ENCODE measurements around the gene AIFM3. TPM values are rescaled to one million over a fixed set of nuclear protein-coding genes. Genes with fewer than 3 reads are reported as not detected.

Gene AIFM3
- total RNA-seq, 1 donor from 2014 or later: 8.3 TPM

DNA sequence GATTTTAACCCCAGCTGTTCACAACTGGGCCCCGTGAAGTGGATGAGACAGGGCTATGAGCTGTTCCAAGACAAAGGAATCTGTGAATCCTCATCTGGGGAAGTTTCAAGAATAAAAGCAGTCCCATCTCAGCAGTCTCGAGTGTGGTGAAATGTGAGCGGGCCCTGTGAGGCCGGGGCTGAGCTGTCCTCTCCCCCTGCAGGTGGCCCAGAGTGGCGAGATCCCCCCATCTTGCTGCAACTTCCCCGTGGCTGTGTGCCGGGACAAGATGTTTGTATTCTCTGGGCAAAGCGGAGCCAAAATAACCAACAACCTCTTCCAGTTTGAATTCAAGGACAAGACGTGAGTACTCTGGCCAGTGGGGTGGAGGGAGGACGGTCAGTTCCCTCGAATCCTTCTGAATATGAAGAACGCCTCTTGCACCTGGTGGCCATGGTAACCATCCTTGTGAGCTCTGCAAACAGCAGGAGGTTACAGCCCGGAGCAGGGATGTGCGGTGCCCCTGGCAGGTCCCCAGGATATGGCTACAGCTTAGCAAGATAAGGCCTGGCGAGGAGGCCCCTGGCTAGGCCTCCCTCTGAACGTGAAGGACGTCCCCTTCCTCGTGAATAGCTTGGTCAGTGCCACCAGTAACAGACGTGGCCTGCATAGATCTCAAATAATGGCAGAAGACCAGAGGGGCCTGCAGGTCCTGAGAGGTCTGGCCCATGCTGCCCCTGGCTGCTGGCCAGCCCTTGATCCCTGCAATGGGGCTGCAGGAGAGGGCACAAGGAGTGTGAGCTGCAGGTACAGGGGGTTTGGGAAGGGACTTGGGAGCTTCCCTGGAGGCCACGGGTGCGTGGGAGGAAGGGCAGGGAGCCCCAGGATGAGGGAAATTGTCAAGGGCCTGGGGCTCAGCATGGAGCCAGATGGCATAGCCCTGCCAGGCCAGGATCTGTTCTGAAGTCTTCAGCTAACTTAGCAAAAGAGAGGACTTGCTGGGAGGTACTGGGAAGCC, 23.4 kb downstream of the AIFM3 start:
- DNase-seq (ENCODE audit: low spot score): no peak

DNA sequence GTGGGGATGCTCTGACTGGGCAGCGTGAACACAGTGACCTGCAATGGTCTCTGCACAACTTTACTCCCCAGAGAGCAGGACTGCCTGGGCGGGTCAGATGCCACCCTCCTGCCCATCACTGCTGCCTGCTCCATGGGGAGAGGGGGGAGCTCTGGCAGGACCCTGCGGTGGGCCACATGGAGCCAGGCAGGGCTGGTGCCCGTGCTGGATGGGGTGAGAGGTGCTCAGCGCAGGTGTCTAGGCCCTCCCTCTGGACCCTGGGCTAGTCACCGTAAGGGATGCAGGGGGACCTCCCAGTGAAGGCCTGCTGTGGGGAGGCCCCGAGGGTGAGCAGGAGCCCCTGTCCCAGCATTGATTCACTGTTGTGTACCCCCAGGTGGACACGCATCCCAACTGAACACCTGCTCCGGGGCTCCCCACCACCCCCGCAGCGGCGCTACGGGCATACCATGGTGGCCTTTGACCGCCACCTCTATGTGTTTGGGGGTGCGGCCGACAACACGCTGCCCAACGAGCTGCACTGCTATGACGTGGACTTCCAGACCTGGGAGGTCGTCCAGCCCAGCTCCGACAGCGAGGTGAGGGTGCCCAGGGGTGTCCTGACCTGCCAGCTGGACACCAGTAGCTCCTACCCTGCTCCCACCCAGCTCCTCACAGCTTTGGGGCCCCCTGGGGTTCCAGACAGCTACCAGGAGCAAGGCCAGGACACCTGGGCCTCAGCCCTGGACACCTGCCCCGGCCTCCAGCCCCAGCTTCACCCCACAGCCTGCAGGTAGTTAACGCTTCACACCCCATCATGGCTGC, 24.4 kb downstream of the AIFM3 start:
- DNase-seq (ENCODE audit: low spot score): no peak

DNA sequence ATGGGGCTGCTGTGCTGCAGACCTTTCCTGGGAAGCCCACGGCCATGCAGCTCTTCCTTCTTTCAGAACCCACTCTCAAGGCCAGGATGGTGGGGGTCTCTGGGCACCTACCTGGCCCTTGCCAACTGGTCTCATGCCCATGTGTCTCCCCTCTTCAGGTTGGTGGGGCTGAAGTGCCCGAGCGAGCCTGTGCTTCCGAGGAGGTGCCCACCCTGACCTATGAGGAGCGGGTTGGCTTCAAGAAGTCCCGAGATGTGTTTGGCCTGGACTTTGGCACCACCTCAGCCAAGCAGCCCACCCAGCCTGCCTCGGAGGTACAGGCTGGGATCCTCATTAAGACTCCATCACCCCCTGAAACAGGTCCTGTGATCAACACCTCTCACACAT, 25.0 kb downstream of the AIFM3 start:
- no peak for DNase-seq (ENCODE audit: low spot score)

DNA sequence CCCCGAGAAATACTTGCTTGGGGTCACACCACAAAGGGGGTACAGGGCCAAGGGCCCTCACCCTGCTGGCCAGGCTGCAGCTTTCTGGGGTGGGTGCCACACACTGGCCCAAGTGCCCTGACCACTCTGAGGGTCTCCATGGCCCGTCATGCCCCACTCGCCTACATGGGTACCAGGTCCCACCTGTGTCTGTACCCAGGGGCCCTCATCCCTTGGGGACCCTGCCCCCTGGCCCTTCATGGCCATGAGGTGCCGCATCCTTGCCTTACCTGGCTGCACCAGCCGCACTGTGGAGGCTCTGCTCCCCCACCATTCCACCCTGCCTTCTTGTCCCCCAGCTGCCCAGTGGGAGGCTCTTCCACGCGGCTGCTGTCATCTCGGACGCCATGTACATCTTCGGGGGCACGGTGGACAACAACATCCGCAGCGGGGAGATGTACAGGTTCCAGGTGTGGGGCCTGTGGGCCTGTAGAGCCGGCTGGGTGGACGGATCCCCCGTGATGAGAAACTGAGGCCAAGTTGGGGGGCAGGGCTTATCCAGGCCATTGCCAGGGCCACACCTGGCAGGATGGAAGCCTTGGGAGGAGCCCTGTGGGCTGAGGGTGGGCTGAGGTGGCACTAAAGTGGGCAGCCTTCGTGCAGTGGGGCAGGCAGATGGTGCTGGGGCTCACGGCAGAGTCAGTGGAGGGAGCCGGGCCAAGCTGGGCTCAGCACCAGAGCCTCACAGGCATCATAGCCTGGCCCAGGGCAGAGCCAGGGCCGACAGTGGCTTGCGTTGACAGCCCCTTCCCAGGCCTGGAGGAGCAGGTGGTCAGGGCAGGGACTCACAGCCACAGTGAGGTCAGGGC, 25.6 kb downstream of the AIFM3 start:
- DNase-seq (ENCODE audit: low spot score): no peak

DNA sequence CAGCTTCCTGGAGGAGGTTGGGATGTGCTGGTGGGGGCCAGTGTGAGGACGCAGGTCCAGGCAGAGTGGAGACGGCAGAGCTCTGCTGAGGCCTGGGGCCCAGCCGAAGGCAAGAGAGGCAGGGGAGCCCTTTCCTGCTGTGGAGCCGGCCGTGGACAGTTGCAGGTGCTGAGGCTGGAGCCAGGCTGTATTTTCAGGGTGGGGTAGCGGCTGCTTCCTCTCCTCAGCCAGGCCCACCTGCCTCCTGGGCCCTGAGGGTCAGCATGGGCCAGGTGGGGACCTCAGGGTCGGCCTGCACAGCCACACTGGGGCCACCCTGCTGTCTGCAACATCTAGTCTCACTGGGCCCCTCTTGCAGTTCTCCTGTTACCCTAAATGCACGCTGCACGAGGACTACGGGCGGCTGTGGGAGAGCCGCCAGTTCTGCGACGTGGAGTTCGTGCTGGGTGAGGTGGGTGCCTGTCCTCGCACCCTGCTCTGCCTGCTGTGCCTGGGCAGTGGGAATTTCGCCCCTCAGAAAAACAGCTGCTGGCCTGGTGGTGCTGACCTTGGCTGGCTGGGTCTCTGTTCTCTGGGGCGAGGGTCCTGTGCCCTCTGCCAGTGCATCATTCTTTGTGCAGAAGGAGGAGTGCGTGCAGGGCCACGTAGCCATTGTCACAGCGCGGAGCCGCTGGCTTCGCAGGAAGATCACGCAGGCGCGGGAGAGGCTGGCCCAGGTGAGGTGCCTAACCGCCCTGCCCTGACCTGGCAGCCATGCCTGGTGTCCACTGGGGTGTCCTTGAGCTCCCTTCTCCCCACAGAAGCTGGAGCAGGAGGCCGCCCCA, 26.5 kb downstream of the AIFM3 start:
- DNase-seq (ENCODE audit: low spot score): no peak

DNA sequence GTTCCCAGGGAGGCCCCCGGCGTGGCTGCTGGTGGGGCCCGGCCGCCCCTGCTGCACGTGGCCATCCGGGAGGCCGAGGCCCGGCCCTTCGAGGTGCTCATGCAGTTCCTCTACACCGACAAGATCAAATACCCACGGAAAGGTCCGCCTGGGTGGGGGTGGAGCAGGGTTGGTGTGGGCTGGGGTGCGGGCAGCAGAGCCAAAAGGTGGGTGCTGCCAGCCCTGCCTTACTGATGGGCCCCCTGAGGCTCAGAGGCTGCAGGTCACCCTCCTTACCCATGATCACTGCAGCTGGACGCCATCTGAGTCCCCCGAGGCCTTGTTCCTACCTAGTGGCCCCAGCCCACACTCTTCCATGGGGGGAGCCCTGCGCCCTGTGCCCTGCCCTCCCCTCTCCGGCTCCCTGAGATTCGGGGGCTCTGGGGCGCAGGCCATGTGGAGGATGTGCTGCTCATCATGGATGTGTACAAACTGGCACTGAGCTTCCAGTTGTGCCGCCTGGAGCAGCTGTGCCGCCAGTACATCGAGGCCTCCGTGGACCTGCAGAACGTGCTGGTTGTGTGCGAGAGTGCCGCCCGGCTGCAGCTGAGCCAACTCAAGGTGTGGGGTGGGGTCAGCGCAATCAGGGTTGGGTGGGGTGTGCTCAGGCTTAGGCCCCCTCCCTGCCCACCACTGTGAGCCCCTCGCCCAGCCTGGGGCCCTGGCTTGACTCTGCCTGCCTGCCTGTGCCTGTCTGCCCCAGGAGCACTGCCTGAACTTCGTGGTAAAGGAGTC, 27.3 kb downstream of the AIFM3 start:
- DNase-seq (ENCODE audit: low spot score): no peak

DNA sequence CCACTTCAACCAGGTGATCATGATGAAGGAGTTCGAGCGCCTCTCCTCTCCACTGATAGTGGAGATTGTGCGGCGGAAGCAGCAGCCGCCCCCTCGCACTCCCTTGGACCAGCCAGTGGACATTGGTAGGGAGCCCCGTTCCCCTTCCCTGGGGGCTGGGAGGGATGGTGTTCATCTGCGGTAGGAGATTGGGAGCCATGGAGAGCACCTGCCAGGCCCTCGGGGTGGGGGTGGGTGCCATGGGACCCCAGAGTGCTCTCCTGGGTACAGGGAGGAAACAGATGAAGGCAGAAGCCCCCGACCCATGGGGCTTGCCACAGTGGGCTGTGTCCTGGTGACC, 27.8 kb downstream of the AIFM3 start:
- no peak for DNase-seq (ENCODE audit: low spot score)

DNA sequence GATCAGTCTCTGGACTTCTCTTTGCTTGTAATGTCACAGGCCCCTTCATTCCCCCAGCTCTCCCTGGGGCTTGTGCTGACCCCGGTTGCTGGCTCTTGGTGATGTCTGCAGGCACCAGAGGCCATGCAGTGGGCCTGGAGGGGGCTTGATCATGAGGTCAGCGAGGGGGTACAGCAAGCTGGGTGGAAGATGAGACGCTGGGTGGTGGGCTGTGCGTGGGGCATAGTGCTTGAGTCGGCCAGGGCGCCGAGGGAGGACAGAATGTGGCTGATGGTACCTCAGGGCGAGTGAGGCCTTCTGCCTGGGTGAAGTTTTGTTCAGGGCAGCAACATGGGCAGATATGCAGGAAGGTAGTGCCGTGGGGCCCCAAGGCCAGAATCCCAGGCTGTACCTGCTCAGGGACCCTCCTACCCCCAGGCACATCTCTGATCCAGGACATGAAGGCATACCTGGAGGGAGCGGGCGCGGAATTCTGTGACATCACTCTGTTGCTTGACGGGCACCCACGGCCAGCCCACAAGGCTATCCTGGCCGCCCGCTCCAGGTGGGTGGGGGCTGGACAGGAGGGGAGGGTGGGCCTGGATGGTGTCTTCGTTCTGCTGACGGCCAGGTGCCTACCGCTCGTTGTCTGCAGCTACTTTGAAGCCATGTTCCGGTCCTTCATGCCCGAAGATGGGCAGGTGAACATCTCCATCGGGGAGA, 28.4 kb downstream of the AIFM3 start:
- DNase-seq (ENCODE audit: low spot score): no peak

DNA sequence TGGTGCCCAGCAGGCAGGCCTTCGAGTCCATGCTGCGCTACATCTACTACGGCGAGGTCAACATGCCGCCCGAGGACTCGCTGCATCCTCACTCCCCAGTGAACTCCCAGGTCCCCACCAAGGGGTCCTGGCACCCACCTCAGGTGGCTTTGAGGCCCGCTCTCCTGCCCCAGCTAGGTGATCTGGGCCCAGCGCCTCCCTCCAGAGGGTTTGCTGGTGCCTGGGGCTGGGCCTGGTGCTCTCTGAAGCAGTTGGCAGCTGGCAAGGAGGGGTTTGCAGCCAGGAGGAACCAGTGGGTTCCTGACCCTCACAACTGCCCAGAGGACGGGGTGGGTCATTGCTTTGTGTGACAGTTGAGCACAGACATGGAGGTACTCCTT, 29.0 kb downstream of the AIFM3 start:
- no peak for DNase-seq (ENCODE audit: low spot score)

DNA sequence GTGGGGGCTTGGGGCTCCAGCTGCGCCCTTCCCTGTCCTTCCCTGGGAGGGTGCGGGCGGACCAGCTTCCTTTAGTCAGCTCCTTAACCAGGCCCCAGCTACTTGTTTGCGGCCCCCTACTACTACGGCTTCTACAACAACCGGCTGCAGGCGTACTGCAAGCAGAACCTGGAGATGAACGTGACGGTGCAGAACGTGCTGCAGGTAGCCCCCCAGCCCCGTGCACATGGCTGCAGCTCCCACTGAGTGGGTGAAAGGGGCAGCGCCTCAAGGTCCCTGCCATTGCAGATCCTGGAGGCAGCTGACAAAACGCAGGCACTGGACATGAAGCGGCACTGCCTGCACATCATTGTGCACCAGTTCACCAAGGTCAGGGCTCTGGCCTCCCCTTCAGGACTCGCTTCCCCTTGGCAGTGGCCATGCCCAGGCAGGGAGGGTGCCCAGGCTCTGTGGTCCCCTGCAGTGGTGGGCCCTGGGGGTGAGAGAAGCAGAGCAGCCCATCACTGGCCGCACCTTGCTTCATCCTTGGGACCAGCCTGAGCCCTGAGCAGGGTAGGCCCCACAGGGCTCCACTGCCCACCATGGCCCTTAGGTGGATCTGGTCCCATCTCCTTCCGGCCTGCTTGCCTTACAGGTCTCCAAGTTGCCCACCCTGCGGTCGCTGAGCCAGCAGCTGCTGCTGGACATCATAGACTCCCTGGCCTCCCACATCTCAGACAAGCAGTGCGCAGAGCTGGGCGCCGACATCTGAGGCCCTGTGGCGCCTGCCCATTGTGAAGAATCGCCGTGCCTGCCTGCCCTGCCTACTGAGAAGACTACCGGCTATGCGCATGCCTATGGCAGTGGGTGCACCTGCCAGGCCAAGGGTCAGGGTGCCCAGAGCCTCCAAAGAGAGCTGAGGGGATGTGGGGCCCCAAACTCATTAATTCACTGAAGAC, 29.8 kb downstream of the AIFM3 start:
- DNase-seq (ENCODE audit: low spot score): no peak

DNA sequence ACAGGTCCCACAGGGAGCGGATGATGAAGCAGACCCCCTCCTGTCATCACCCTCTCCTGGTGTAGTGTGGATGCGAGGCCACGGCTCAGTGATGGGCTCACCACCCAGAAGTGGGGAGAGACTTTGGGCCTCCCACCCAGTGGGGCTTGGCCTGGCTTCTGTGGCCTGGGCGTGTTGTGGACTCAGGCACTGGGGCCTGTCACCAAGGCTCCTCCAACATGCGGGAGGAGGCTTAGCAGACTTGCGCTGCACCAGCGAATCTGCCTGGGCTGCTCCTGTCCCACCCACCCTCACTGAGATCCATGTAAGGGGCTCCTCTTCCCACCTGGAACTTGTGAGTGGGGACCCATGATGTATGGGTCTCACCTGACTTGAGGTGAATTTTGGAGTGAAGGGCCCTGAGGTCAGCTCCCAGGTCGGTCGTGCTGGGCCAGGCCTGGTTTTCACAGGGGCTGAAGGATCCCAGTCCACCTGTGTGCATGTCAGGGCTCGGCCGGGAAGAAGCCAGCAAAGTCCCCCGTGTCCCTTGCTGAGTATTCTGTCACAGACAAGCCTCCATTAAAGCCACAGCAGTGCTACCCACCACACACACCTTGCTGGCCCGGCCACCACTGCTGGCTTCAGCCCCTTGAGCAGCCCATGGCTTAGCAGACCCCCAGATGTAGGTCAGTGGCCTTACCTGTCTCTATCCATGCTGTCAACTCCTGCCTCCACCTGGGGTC, 30.6 kb downstream of the AIFM3 start:
- DNase-seq (ENCODE audit: low spot score): no peak

DNA sequence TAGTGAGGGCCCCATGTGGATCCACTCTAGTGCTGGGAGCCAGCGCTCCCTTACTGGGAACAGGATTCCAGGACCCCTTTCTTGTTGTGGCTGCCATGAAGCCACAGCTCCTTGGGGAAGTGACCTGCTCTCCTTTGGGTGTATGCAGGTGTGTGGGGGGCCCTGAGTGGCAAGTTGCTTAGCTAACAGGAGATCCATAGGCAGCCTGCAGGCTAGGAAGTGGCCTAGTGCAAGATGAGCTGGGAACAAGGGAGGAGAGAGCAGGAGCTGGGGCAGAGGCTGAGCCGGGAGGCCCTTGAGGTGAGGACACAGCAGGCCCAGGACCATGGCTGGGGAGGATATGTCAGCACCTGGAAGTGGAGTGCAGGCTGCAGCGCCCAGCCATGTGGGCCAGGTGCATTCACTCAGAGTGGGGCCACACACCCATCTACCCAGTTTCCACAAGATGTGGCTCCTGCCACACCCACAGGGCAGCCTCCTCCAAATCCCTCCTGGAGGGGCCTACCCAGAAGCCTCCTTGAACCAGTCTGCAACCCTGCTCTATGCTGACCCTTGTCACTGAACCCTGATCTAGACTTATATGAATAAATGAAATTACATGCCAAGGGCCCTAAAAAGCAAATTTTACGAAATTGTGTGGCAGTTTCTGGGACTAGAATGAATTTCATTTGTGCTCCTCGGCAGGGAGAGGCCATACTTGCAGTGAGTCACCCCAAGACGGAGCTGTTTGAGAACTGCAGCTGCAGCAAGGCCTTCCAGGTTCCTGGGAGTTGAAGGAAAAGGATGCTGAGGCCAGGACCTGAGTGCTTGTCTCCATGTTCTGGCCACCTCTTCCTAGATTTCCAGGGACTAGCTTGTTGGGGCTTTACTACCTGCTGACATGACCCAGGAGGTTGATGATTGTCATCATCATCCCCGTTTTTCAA, 31.6 kb downstream of the AIFM3 start:
- DNase-seq (ENCODE audit: low spot score): no peak

DNA sequence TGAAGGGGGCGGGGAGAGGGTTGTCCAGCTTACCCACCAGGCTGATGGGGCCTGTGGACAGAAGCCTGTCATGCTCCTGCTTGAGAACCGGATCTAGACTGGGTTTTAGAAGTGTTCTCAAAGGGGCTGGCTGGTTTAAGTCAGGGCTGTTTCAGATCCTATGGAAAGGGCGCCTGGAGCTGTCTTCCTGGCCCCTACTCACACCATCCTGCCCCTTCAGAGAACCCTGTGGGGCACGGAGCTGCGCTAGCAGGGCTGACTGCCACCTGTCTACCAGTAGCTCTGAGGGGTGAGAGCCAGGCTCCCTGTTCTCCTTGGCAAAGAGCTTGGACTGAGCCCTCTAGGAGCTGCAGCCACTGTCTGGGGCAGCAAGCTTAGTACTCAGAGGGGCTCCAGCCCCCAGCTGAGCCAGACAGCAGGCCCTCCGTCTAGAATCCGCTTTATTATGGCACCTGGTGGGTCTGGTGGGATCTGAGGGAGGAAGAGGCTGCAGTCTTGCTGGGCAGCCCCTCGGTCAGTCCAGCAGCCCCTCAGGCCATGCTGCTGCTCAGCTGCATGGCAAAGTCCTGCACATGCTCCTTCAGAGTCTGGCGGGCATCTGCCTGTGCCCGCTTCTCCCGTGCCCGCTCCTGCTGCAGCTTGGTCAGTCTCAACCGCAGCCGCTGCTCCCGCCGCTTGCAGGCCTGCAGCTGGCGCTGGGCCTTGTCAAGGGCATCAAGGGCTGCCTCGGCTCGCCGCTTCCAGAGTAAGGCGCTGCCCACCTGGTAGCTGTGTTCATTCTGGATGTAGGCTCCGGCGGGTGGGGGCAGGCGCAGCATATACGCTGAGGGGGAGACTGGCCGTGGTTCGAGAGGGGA, 32.5 kb downstream of the AIFM3 start:
- no peak for DNase-seq (ENCODE audit: low spot score)

DNA sequence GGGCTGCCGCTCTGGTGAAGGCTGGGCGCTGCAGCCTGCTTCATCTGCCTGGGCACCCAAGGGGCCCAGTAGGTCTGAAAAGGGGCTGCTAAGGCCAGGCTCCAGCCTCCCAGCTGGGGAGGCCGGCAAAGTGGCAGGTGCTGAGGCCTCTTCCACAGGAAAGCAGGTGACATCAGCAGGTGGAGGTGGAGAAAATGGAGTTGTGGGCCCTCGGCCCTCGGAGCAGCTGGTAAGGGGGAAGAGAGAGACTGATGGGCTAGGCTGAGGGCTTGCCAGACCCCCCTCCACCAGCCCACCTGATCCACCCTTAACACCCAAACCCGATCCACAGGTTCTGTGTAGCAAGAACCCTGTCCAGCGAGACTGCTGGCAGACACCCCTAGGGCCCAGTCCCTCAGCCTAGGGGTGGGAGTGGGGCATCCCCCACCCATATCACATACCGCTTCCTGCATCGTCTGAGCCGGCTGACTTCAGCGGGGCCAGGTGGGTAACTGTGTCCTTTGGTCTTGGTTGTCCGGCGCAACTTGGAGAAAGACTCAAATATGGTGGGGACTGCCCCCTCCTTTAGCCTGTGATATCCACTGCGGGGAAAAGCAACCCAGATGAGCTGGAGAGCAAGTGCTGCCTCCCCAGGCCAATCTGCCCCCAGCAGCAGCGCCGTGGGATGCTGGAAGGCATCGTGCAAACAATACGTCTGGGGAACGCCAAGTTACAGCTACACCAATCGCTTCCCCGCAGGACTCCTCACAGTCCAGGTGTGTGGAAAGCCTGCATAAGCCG, 33.3 kb downstream of the AIFM3 start:
- DNase-seq (ENCODE audit: low spot score): no peak

DNA sequence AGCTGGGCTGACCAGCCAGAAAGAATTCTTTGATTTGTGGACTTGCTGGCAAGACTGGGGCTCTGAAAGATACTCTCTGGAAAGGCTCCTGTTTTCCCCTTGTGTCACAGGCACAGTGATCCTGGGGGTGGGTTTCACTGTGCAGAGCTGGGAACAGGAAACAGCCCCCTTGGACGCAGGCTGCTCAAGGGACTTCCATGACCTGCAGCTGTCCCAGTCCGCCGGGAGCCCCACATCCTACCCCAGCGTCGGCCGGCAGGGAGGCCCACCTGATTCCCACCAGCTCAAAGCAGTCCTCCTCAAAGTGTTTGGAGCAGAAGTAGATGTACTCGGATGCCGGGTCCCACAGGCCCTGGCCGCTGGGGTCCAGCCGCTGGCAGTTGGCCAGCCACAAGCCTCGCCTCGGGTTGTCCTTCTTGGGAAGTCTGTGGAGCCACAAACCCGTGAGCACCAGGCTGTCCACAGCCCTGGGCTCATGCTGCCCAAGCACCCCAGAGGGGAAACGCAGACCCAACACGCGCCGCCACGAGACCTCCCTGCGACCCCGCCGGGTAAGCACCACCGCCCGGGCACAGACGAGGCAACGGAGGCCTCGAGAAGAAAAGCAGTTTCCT, 34.0 kb downstream of the AIFM3 start:
- DNase-seq (ENCODE audit: low spot score): no peak
